Hematopoietic multipotent progenitor cell treated with erythropoietin and hydrocortisone succinate and interleukin-3 and kit ligand, for 15 days (in vitro differentiated cells): ENCODE results near the gene SMC3.

Experiments used
- DNase-seq: peaks from one replicate; pipeline ENCODE4 v3.0.0-alpha.2; 2015; ENCODE audit warnings: low spot score

Gene SMC3

DNA sequence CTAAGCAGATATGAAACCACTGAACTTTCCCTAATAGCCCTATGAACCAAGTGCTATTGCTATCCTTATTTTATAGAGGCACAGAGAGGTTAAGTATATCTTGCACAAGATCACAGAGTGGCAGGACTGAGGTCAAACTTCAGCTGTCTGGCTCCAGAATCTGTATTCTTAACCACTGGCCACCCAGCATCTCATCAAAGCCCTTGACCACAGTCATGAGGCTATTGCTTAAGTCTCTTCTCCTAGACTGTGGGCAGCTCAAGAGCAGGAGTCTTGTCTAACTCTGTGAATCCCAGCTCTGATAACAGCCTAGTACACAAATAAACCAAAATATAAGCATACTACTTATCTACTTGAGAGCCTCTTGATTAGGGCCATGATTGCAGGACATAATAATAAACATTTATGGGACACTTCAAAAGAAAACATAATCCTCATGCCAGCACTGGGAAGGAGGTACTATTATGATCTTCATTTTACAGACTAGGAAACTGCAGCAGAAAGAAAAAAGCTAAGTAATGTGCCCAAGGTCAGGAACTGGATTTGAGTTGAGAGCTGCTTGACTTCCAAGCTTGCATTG lies 22.4 kb upstream of the SMC3 start:
- no peak for DNase-seq

DNA sequence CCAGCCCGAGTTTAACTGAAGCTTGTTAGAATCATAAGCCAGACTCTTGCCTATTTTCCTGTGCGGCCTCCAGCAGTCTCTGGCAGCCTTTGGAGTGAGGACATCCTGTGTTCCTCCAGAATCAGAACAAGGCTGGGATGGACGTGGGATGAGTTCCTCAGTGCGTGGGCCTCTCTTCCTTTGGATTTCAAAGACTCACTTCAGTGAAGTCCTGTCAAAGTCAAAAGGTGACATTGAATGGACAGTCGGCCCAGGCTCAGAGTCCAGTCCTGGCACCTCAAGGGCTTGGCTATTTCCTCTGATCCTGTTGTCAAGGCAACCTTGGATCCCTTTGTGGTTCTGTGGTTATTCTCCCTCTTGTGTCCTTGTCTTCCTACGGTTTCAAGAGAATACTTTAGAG lies 21.4 kb upstream of the SMC3 start:
- no peak for DNase-seq

DNA sequence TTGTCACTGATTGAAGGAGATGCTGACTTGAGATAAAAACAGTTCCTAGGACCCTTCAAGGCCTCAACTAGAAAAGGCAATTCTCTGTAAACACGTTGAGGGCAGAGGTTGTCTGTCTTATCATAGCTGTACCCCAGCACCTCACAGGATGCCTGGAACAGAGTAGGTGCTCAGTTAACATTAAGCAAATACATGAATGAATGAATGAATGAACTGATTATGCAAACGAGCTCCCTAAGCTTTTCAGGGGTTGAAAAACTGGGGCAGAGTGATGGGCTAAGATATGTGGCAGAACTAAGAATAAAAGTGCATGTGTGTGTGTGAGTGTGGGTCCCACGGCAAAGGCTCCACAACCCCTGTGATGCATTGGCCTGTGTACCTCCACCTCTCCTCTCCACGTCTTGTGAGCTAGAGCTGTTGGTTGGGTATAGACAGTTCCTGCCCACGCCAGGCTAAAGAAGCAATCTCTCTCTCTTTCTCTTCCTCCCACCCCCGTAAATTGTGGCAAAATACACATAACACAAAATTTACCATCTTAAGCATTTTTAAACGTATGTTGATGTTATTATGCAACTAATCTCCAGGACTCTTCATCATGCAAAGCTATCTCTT lies 20.9 kb upstream of the SMC3 start:
- no peak for DNase-seq

DNA sequence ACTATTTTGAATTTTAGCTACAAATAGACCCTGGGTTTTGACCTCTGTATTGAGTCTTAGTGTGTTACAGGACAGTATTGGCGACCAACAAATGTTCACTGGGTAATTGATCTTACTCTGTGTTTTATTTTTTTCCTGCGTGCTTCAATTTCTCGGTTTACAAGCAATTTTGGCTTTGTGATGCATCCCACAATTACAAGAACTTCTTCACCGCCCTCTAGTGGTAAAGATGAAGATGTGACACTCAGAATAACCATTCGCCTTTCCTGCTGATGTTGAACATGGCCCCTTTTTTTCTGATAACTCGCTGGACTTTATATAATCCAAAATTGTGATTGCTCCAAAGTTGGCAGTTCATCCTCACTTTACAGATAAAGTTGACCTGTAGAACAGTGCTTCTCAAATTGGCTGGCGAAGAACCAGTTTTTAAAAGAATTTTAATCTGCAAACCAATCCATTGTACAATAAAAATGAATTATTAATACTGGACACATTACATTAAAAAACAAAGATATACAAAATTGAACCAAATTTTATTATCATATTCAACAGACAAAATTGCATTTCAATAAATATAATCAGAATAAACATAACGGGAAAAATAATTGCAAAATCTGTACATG lies 20.2 kb upstream of the SMC3 start:
- DNase-seq = peak; percentile 77

DNA sequence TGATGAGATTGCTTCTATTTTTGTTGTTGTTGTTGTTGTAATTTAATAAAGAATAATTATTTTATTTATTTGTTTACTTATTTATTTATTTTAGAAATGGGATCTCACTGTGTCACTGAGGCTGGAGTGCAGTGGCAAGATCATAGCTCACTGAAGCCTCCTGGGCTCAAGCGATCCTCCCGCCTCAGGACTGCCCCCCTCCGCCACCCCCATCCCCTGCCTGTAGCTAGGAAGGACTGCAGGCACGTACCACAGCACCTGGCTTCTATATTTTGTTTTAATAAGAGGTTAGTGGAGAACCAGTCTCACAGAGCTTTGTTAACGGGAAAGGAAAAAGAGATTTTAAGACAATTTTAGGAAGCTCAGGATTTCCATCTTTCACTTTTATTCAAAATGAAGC lies 19.5 kb upstream of the SMC3 start:
- DNase-seq = no peak

DNA sequence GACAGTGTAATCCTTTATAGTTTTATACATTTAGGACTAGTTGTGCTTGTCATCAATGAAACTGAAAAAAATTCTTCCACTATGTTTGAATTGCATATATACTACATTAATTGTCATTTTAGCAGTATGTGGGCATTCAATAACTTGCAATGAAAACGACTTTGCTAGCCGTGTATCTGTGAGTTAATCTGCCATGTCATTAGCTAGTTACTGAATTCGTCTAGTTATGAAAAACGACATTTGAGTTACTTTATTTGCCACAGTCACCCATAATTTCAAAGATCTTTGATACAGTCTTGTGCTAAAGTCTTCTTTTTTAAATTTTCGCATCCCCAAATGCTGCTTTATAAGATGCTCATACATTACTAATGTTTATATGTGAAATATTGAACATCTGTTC lies 18.3 kb upstream of the SMC3 start:
- no peak for DNase-seq

DNA sequence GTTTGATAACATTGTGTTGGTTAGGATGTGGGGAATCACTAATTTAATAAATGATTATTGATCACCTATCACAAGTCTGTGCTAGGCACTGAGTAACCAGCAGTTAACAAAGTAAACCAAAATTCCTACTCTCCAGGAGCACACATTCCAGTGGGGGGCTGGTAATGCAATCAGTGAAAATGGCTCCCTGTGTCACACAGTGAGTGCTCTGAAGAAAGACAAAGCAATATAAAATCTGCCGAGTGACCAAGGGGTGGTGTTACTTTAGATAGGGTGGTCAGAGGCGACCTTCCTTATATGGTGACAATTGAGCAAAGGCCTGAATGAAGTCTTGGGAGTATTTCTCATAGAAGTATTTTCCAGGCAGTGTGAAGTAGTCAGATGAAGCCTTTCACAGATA lies 13.6 kb upstream of the SMC3 start:
- no peak for DNase-seq

DNA sequence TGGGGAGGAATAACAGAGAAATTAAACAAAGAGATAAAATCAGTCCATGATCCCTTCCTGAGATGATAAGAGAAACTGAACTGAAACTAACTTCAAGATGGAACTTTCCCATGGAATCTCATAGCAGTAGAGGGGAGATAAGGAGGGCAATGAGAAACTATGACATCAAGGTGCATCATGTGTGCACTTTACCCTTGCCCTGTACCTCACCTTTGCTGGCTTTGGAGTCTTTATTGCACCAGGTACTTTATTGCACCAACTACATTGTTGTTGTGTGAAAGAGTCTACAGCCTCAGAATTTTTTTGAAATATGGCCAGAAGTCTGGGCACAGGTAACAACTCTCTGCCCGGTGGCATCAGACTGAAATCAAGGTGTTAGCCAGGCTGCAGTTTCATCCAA lies 11.2 kb upstream of the SMC3 start:
- no peak for DNase-seq

DNA sequence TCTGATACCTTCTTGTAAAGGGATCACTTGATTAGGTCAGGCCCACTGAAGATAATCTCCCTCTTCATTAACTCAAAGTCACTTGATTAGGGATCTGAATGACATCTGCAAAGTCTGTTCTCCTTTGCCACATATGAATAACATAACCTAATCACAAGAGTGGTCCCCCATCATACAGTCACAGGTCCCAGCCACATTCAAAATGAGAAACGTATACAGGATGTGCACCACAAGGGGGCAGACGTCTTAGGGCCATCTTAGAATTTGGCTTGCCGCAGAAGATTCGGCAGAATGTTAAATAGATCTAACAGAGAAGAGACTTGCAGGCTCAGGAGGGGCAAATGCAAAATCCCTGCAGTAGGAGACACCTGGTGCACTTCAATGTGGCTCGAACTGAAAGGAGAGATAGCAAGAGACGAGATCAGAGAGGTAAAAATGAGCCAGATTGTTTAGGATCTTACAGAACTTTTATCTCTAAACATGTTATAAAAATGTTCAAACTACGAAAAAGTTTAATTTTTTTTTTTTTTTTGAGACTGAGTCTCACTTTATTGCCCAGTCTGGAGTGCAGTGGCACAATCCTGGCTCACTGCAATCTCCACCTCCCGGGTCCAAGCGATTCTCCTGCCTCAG lies 10.4 kb upstream of the SMC3 start:
- peak; percentile 65 for DNase-seq

DNA sequence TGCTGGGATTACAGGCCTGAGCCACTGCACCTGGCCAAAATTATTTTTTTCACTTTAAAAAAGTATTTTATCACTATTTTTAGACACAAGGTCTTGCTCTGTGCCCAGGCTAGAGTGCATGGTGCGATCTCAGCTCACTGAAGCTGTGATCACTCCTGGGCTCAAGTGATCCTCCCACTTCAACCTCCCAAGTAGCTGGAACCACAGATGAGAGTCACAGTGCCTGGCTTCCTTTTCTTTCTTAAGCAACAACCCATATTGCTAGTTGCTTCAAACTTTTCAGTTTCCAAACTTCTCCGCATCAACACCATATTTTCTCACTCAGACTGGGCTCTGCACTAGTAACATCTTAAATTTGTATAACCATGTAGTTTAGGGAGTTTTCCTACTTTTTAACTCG lies 9.5 kb upstream of the SMC3 start:
- no peak for DNase-seq

DNA sequence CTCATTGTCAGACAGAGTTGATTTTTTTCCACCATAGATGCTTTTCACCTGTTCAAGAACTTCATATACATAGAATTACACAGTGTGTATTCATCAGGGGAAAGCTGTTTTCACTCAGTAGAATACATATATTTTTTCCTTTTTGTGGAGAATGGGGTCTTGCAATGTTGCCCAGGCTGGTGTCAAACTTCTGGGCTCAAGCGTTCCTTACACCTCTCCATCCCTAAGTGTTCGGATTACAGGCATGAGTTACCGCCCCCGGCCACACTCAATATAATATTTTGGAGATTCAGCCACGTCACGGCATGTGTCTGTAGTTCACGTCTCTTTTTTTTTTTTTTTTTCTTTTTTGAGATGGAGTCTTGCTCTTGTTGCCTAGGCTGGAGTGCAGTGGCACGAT lies 7.5 kb upstream of the SMC3 start:
- DNase-seq = no peak

DNA sequence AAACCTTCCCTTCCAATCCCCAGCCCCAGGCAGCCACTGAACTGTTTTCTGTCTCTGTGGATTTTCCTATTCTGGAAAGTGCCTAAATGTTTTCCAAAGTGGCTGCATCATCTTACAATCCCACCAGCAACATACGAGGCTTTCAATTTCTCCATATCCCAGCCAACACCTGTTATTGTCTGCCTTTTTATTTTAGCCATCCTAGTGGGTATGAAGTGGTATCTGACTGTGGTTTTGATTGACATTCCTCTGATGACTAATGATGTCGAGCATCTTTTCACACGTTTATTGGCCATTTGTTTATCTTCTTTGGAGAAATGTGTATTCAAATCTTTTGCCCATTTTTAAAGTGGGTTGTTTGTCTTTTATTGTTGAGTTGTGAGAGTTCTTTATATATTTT lies 6.2 kb upstream of the SMC3 start:
- no peak for DNase-seq

DNA sequence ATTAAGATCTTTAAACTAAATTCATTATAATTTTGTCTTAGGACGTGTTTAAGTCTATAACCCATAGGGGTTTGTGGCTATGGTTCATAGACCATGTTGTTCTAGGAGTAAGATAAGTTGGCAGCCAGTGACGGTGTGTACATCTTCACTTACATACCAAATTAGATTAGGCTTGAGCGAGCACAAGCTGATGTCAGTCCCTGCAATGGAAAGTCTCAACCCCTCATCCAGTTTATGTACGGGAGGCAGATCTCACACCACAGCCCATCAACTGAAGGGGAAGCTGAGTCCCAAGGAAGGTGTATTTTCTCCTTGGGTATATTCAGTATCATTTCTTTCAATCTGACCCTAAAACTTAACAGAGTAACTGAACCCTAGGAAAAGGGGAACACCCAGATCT lies 5.1 kb upstream of the SMC3 start:
- no peak for DNase-seq

DNA sequence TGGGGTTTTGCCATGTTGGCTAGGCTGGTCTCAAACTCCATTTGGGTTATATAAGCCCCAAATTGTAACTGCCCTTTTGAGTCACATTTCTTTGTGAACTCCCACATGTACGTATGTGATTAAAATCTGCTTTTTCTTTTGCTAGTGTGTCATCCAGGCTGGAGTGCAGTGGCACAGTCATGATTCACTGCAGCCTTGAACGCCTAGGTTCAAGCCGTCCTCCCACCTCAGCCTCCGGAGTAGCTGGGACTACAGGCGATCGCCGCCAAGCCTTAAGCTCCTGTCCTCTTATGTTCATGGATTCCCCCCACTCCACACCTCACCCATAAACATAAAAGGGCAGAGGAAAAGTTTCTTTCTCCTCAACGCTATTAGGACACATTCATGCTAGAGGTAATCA lies 4.4 kb upstream of the SMC3 start:
- no peak for DNase-seq

DNA sequence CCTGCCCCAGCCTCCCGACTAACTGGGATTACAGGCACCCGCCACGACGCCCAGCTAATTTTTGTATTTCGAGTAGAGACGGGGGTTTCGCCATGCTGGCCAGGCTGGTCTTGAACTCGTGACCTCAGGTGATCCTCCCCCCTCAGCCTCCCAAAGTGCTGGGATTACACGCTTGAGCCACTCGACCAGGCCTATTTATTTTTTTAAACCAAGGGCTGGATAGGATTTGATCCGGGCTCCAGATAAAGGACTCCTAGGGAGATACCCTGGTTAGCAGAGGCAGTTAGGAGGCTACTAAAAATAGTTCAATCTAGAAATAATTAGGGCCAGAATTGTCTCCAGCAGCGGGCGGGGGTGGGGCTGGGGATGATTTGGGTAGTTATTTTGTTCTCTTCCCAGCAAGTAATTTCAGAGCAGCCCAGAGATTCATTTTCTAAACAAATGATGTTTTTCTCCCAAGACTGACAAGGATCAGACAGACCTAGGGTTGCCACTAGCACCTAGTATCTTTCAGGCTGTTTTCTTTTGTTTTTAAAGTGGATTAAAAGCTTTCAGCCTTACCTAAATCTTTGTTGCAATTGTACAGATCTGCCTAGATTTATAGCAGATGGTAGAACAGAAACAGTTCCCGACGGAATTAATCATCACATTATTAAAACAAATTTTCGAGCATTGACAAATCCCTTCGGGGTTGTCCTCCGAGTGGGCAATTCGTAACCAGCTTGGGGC lies 859 bp upstream of the SMC3 start:
- DNase-seq = no peak

DNA sequence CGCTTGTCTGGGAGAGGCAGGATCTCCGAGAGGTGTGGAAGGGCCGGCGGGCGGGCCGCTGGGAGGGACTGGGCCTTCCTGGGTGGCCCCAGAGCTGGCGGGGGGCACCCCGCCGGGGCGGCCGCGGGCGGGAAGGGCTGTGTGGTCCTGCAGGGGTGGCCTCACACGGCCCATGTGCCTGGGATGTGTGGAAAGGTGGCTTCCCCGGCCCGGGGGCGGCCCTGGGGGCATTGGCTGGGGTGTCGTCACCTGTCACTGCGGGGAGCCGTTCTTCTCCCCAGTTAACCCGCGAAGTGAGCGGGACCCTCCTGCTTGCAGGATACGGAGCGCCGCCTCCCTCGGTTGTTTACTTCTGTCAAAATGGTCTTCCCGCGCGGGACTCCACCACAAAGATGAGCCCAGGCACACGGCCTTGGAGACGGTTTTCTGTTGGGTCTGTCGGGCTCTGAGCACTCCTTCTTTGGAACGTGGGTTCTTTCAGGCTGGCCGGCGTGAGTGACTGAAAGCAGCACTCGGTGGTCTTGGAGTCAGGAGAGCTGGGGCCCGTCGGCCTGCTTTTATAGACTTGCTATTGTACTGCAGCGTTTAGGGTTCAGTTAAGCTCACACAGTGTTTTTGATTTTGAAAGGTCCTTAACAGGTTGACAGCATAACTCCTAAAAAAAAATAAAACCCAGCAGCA lies 700 bp downstream of the SMC3 start:
- peak; percentile 36 for DNase-seq

DNA sequence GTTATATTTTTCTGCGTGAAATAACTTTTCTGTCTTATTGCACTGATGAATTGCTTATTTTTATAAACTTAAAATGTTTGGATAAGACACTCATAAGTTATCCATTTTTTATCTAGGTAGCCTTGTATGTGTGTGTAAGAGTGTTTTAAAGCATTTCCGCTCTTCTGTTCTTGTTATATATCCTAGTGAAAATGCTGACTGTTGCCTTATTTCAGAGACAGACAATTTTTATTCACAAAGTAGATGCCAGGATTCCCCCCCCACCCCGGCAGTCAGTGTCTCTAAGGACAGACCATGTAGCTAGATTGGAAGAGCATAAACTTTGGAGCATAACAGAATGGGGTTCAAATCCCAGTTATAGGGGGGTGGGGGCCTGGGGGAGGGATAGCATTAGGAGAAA lies 1.6 kb downstream of the SMC3 start:
- DNase-seq = no peak

DNA sequence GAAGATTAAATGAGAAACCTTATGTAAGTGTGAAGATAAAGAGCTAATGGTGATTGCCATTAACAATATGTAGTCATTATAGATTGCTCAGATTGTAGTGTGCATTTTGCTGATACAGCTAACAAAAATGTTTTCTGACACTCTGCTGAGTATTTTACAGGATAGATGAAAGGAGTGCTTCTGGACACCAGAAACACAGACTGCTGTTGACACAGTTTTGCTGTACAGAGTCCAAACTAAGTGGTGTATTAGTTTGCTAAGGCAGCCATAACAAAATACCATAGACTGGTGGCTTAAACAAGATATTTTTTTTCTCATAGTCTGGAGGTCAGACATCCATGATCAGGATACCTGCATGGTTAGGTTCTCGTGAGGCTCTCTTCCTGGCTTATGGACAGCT lies 2.2 kb downstream of the SMC3 start:
- no peak for DNase-seq

DNA sequence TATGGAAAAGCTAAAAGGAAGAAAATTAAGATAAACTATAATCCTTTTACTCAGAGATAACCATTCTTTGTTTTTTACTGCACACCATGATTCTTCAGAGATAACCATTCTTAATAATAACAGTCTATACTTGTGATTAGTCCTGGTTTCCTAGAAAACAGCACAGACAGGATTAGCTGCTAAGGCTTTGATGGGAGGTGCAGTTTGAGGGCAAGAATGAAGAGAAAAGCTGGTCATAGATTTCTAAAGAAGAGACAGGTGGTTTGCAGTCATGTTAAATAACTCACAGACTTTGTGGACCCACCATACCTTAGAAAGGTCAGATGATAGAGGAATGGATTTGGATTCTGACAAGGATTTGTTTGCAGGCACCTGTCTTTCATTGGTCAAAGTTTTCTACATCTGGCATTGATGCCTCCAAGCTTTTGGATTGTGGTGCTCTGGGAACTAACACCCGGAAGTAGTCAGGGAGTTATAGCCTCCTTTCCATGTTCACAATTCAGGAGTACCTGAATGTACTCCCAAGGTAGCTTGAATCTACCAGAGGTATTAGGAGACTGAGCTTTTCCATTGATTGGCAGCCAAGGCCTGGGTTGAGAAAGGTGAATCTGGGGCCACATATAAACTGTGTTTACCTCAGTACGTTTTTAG lies 3.7 kb downstream of the SMC3 start:
- DNase-seq = no peak

DNA sequence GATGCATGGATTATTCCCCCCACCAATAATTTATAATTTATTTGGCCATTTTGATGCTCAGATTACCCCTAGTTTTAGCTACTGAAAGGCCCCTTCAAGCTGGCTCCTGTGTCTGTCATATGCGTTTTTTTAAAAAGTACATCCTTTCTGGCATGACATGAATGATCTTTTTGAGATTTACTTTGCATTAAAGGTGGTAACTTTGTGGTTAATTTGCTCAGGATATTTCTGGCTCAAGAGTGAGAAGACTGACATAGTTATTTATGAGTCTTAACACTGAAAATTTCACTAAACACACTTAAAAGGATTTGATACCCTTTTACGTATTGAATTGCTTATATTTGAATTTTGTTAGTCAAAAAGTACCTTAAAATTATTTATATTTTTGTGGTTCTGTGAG lies 5.4 kb downstream of the SMC3 start:
- DNase-seq = no peak

DNA sequence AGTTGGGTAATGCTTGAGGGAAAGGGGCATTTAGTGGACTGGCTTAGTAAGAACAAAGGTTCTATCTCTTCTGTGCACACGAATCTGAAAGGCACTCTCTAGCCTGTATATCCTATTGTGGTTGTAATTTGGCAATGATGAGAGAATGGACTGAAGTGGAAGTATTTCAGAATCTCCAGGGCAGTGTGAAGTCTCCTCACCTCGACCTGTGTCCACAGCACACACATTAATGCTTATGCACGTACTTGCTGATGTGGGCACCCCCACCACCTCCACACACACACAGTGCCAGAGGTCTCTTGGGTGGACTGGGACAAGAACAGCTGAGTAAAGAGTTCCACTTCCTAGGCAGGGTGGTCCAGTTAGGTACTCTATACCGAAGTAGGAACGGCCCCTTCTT lies 6.9 kb downstream of the SMC3 start:
- no peak for DNase-seq

DNA sequence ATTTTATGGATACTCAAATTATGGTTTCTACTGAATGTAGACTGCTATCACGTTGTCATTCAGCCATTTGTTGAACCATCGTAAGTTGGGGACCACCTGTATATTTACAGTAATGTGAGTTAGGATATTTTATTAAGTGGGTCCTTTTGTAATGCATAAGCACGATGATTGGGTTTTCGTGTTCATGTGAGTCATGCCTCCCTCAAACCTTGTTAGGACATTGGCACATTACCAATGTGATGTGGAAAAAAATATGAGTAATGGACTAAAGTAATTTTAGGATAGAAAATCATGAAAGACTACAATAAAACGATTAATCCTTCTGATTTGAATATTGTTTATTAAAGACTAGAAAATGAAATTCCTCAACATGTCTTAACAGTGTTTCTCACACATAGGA lies 8.7 kb downstream of the SMC3 start:
- DNase-seq = no peak
